ENCODE results near the gene MKI67. TPM values are rescaled to one million over a fixed set of nuclear protein-coding genes. Genes with fewer than 3 reads are reported as not detected.
A peak's percentile ranks its signal among the peaks of the same experiment; 100 is the strongest.

MKI67 gene
- total RNA-seq, 2 donors from 2014 or later: 2.0 to 2.9 TPM

DNA sequence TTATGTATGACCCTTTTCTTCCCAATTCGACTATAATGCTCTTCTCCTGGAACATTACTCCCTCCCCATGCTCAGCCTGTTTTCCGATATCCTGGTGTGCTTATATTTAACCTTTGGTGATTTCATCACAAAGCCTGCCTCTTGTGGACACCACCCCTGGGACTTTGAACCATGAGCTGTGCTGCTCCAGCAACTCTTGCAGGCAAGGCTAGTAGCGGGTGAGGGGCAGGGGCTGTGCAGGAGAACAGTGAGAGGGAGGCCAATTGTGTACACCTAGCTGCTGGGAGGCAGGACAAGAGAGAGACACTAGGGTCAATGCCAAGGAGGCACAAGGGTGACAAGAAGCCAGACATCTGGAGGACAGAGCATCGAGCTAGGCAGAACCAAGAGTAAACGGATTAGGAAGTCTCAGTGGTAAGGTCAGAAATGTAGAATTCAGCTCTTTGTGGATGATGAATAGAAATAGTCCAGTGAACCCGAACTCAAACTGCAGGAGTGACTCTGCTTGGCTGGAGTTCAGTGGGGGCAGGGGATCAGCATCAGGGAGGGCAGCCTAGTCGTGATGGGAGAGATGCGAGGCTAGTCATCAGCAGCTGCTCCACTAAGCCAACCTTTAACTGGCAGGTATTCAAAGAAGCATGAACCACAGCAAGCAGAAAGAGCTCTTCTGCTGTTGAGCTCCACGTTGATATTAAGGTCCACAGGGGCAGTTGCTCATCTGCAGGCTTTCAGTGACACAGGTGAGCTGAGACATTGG lies 31.0 kb upstream of the MKI67 start:
- intact Hi-C loops (cut with DNase I): no loop called here
- WGBS: 79% methylated on average over 9 of the region's 9 CpGs
- Histone ChIP-seq H3K4me1 (replicated peaks) (no peaks in the 10 kb centered on the region), H3K27me3 (replicated peaks; ENCODE audit: insufficient read depth) (peaks cover 5% of the 10 kb centered on the region), H3K9me3 (no peaks in the 10 kb centered on the region), H3K27ac (no peak overlapping the region), H3K4me3 (no peak overlapping the region), H3K36me3 (no peaks in the 10 kb centered on the region)
- TF ChIP-seq POLR2A (IDR thresholded peaks at IDR 0.05) (no peak), POLR2AphosphoS5 (IDR thresholded peaks at IDR 0.05) (no peak)
- TF ChIP-seq, protein P1, sequence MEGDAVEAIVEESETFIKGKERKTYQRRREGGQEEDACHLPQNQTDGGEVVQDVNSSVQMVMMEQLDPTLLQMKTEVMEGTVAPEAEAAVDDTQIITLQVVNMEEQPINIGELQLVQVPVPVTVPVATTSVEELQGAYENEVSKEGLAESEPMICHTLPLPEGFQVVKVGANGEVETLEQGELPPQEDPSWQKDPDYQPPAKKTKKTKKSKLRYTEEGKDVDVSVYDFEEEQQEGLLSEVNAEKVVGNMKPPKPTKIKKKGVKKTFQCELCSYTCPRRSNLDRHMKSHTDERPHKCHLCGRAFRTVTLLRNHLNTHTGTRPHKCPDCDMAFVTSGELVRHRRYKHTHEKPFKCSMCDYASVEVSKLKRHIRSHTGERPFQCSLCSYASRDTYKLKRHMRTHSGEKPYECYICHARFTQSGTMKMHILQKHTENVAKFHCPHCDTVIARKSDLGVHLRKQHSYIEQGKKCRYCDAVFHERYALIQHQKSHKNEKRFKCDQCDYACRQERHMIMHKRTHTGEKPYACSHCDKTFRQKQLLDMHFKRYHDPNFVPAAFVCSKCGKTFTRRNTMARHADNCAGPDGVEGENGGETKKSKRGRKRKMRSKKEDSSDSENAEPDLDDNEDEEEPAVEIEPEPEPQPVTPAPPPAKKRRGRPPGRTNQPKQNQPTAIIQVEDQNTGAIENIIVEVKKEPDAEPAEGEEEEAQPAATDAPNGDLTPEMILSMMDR (IDR thresholded peaks at IDR 0.05): no peak
- DNase-seq (ENCODE audit: low spot score): no peak

DNA sequence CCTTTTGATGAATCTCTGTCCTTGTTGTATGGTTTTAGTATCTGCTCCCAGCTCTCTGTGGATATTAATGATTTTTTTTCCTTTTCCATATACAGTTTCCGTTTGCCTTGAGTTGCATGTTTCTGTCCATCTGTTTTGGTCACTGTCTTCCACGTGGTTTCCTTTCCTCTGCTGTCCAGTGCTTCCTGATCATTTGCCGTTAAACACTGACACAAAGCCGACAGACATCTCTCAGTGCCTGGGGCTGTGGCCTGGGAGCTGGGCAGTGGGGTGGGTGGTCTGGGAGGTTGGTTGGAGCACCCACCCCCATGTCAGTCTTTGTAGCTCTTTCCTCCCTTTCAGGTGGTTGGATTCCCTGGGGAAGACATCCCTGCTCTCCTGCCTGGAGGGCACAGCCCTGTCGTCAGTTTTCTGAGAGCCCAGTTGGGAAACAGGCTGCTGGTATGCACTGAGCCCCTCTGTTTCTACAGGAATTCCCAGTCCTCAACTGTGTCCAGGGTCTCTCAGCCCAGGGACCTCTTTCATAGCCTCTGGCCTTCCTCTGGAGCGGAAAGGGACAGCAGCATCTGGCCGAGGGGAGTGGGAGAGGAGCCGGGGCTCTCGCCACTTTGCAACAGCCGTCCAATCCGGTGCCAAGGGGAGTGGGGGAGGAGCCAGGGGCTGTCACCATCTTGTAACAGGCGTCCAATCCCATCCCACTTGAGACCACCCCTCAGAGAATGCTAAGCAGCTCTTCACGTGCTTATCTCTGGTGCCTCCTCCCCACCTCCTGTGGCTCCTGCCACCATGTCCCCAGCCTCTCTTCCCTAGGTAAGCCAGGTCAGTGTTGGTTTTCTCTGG lies 26.7 kb upstream of the MKI67 start:
- no peaks in the 10 kb centered on the region for H3K9me3 ChIP-seq
- DNase-seq (ENCODE audit: low spot score): no peak
- TF ChIP-seq, protein P1 (IDR thresholded peaks at IDR 0.05): no peak
- TF ChIP-seq POLR2AphosphoS5 (IDR thresholded peaks at IDR 0.05) (no peak), POLR2A (IDR thresholded peaks at IDR 0.05) (no peak)
- WGBS: 65% methylated on average over 13 of the region's 13 CpGs
- H3K27me3 ChIP-seq (replicated peaks; ENCODE audit: insufficient read depth): peaks cover 5% of the 10 kb centered on the region
- no peak overlapping the region for H3K4me3 ChIP-seq
- H3K4me1 ChIP-seq (replicated peaks): no peaks in the 10 kb centered on the region
- no peak overlapping the region for H3K27ac ChIP-seq
- intact Hi-C loops (cut with DNase I): no loop called here
- H3K36me3 ChIP-seq: no peaks in the 10 kb centered on the region

DNA sequence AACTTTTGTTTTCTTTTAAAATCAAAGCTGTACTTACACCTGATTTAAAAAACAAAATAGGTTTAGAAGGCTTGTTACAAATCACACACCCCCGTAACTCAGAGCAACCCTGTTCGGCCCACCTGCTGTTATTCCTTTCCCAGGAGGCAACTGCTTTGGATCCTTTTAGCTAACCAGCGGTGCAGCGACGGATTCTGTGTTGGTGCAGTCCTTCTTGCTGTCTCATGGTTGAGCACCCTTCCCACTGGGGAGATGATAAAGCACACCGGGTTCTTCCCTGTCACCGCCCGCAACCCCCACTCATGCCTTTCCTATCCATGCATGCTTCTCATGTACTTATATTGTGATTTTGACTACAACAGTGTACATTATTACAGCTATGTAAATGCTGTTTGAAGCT lies 24.8 kb upstream of the MKI67 start:
- Histone ChIP-seq H3K27ac (no peak overlapping the region), H3K9me3 (no peaks in the 10 kb centered on the region), H3K4me3 (no peak overlapping the region), H3K27me3 (replicated peaks; ENCODE audit: insufficient read depth) (peaks cover 5% of the 10 kb centered on the region), H3K4me1 (replicated peaks) (no peaks in the 10 kb centered on the region), H3K36me3 (no peaks in the 10 kb centered on the region)
- WGBS: 93% methylated on average over 8 of the region's 8 CpGs
- intact Hi-C loops (cut with DNase I): no loop called here
- no peak for DNase-seq (ENCODE audit: low spot score)
- TF ChIP-seq POLR2A (IDR thresholded peaks at IDR 0.05): no peak
- TF ChIP-seq, protein P1 (IDR thresholded peaks at IDR 0.05): no peak
- no peak for TF ChIP-seq POLR2AphosphoS5 (IDR thresholded peaks at IDR 0.05)

DNA sequence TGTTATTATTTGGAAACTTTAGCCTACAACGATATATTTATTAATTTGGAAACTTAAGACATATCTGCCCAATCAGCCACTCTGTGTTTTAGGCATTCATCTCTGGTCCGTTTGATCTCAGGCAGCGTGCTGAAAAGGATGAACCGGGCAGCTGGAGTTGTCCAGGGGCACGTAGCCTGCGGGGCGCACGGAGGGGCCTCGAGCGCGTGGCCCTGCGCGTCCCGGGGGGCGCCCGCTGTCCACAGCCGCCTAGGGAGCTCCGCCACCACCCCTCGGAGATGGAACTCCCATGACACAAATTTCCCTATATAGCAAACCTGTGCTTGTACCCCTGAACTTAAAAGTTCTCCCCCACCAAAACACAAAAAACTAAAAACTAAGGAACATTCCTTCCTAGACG lies 24.3 kb upstream of the MKI67 start:
- Histone ChIP-seq H3K27me3 (replicated peaks; ENCODE audit: insufficient read depth) (peaks cover 5% of the 10 kb centered on the region), H3K27ac (no peak overlapping the region), H3K4me1 (replicated peaks) (no peaks in the 10 kb centered on the region), H3K4me3 (no peak overlapping the region), H3K9me3 (no peaks in the 10 kb centered on the region), H3K36me3 (no peaks in the 10 kb centered on the region)
- intact Hi-C loops (cut with DNase I): no loop called here
- TF ChIP-seq POLR2A (IDR thresholded peaks at IDR 0.05): no peak
- WGBS: 71% methylated on average over 20 of the region's 20 CpGs
- DNase-seq (ENCODE audit: low spot score): no peak

DNA sequence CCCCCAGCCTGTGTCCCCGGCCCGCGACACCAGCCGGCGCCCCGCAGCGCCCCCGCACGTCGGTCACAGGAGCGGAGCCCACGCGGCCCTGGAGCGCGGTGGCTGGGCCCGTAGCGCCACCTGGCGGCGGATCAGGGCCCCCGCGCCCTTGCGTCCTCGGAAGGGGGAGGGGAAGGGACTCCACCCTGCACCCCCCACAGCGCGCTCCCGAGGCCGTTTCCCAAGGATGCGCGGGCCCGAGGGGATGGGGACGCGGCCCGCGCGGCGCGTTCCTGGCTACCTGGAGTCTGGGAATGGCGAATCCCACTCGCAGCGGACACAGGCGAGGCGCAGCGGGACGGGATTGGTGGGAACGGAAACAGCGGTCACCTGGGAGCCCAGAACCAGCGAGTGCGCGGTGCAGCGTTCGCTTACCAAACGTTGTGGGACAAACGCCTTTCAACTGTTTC lies 23.8 kb upstream of the MKI67 start:
- Histone ChIP-seq H3K27me3 (replicated peaks; ENCODE audit: insufficient read depth) (peaks cover 5% of the 10 kb centered on the region), H3K4me3 (peak overlapping the region; percentile 22 to 35), H3K27ac (no peak overlapping the region), H3K36me3 (no peaks in the 10 kb centered on the region), H3K4me1 (replicated peaks) (no peaks in the 10 kb centered on the region), H3K9me3 (no peaks in the 10 kb centered on the region)
- 2% methylated on average over 37 of the region's 53 CpGs for WGBS
- DNase-seq (ENCODE audit: low spot score): peak; percentile 39
- TF ChIP-seq, protein P1 (IDR thresholded peaks at IDR 0.05): peak; percentile 86 to 96 (median 91)
- TF ChIP-seq POLR2AphosphoS5 (IDR thresholded peaks at IDR 0.05): no peak
- intact Hi-C loops (cut with DNase I): no loop called here
